ENCODE results near the gene NOC2L. TPM values are rescaled to one million over a fixed set of nuclear protein-coding genes. Genes with fewer than 3 reads are reported as not detected.

The NOC2L gene
- total and polyA plus RNA-seq, 7 experiments from 2014 or later, result 46.6 to 88.3 (median 67.9) TPM

DNA sequence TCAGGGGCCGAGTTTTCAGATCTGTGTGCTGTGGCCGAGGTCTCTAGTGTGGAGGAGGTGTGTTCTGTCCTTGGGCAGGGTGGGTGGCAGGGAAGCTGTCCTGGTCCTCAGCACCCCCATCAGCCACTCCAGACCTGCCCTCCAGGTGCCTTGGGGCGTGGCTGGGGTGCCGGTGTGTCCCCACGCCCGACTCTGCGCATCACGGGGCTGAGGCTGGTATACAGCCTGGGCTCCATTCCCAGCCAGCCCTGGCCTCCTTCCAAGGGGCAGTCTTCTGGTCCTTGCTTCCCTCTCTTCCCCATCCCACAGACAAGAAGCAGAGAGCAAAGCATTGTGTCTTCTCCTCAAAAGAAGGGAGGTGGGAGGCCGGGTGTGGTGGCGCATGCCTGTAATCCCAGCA lies 31.3 kb downstream of the NOC2L start:
- H3K27me3 Mint-ChIP-seq, result peaks cover 15 to 40% (median 18%) of the 10 kb centered on the region in 5 donors

DNA sequence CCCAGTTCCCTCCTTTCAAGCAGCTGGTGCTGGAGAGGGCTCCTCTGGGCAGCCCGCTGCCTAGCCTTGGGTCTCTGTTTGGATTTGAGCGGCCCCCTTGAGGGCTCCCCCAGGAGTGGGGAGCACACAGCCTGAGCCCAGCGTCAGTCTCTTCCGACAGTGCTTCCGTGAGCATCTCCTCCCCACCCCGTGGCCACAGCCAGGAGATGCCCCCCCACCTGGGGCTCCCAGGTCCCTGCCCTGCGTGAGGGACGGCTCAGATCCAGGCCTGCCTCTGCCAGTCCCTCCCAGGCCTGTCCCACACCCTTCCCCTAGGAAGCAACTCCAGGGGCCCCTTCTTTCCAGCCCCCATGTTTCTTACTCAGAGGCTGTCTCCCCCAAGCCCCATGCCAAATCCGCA lies 31.8 kb downstream of the NOC2L start:
- H3K36me3 ChIP-seq (ENCODE audit: control insufficient read depth in 2 of 3, insufficient read depth in 3 of 3, low read length in 3 of 3), result no peaks in the 10 kb centered on the region
- no peaks in the 10 kb centered on the region for H3K36me3 Mint-ChIP-seq
- H3K4me3 ChIP-seq (ENCODE audit: low read length), result no peak overlapping the region
- no peaks in the 10 kb centered on the region for H3K9me3 Mint-ChIP-seq
- DNase-seq, result no peak
- H3K9me3 ChIP-seq (ENCODE audit: control insufficient read depth in 2 of 3, low read length in 3 of 3), result no peaks in the 10 kb centered on the region
- intact Hi-C loops (cut with micrococcal nuclease), result no loop called here
- CTCF ChIA-PET, result no interaction called here
- no peak for ATAC-seq
- POLR2A ChIA-PET, result no interaction called here
- H3K27me3 Mint-ChIP-seq, result peaks cover 15 to 46% (median 21%) of the 10 kb centered on the region in 5 donors
- no peak overlapping the region for H3K27ac Mint-ChIP-seq
- H3K27ac ChIP-seq (ENCODE audit: low read depth, low read length), result no peak overlapping the region
- peaks cover 0 to 10% (median 6%) of the 10 kb centered on the region in 7 donors for H3K4me1 Mint-ChIP-seq
- H3K4me1 ChIP-seq (ENCODE audit: control insufficient read depth in 2 of 2, insufficient read depth in 2 of 2, low read length in 2 of 2), result peaks cover 3 to 11% of the 10 kb centered on the region in 2 donors
- peaks cover 7 to 16% of the 10 kb centered on the region in 2 donors for H3K27me3 ChIP-seq (ENCODE audit: control insufficient read depth in 2 of 2, insufficient read depth in 2 of 2, low read length in 2 of 2)
- H3K4me3 Mint-ChIP-seq, result no peak overlapping the region

More for the DNA sequence above, 31.3 kb downstream of the NOC2L start:
- POLR2A ChIA-PET, result no interaction called here
- intact Hi-C loops (cut with micrococcal nuclease), result no loop called here
- no peak overlapping the region for H3K4me3 ChIP-seq (ENCODE audit: low read length)
- DNase-seq, result no peak
- H3K27ac ChIP-seq (ENCODE audit: low read depth, low read length), result no peak overlapping the region
- Mint-ChIP-seq H3K9me3 (no peaks in the 10 kb centered on the region), H3K27ac (no peak overlapping the region), H3K4me3 (no peak overlapping the region), H3K36me3 (no peaks in the 10 kb centered on the region), H3K4me1 (peaks cover 0 to 10% (median 6%) of the 10 kb centered on the region in 7 donors)
- H3K36me3 ChIP-seq (ENCODE audit: control insufficient read depth in 2 of 3, insufficient read depth in 3 of 3, low read length in 3 of 3), result no peaks in the 10 kb centered on the region
- no peaks in the 10 kb centered on the region for H3K9me3 ChIP-seq (ENCODE audit: control insufficient read depth in 2 of 3, low read length in 3 of 3)
- H3K27me3 ChIP-seq (ENCODE audit: control insufficient read depth in 2 of 2, insufficient read depth in 2 of 2, low read length in 2 of 2), result peaks cover 7 to 16% of the 10 kb centered on the region in 2 donors
- no peak for ATAC-seq
- peaks cover 3 to 9% of the 10 kb centered on the region in 2 donors for H3K4me1 ChIP-seq (ENCODE audit: control insufficient read depth in 2 of 2, insufficient read depth in 2 of 2, low read length in 2 of 2)
- CTCF ChIA-PET, result no interaction called here

DNA sequence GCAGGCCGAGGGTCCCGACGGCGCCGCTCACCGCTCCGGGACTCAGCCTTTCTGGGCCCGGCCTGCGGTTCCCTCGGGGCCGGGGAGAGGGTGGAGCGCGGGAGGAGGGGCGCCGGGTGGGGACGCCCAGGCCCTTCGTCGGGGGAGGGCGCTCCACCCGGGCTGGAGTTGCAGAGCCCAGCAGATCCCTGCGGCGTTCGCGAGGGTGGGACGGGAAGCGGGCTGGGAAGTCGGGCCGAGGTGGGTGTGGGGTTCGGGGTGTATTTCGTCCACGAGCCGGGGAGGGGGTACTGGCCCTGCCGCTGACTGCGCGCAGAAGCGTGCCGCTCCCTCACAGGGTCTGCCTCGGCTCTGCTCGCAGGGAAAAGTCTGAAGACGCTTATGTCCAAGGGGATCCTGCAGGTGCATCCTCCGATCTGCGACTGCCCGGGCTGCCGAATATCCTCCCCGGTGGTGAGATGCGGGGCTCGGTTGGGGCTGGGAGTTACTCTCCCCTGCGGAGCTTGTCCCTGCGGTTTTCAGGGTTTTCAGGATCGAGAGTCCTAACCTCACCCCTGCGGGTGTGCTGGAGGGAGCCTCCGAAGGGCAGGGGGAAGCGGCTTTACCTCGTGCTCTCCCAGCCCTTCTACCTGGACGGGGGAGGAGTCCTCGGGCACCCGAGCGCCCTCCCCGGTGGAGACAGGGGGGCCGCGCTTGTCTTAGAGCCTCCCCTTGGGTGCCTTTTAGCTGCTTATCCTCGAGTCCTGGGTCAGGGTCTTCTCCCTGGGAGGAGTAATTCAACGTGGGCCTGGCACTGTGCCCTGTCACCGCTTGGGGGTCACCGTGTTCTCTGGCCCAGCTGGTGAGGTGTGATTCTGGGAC lies 33.3 kb downstream of the NOC2L start:
- H3K27me3 Mint-ChIP-seq, result peaks cover 17 to 51% (median 31%) of the 10 kb centered on the region in 5 donors
- H3K4me3 ChIP-seq (ENCODE audit: low read length), result no peak overlapping the region
- peaks cover 2 to 15% (median 11%) of the 10 kb centered on the region in 7 donors for H3K4me1 Mint-ChIP-seq
- peak overlapping the region in 9 of 10 donors; percentile 33 to 76 (median 47) for H3K4me3 Mint-ChIP-seq
- peaks cover 7 to 26% of the 10 kb centered on the region in 2 donors for H3K27me3 ChIP-seq (ENCODE audit: control insufficient read depth in 2 of 2, insufficient read depth in 2 of 2, low read length in 2 of 2)
- H3K36me3 Mint-ChIP-seq, result peaks cover 0 to 3% (median 0%) of the 10 kb centered on the region in 5 donors
- no peaks in the 10 kb centered on the region for H3K36me3 ChIP-seq (ENCODE audit: control insufficient read depth in 2 of 3, insufficient read depth in 3 of 3, low read length in 3 of 3)
- ChIA-PET CTCF (no interaction called here), POLR2A (no interaction called here)
- H3K27ac Mint-ChIP-seq, result peak overlapping the region in 1 of 9 donors; percentile 46
- intact Hi-C loops (cut with micrococcal nuclease), result loop anchor here in 1 of 2 donors (1.0 kb wide), 1 partner anchor 34 kb away; the partner anchor contains the start of gene NOC2L
- DNase-seq (no peak), ATAC-seq (no peak)
- H3K27ac ChIP-seq (ENCODE audit: low read depth, low read length), result no peak overlapping the region
- H3K4me1 ChIP-seq (ENCODE audit: control insufficient read depth in 2 of 2, insufficient read depth in 2 of 2, low read length in 2 of 2), result peaks cover 7 to 19% of the 10 kb centered on the region in 2 donors
- H3K9me3 Mint-ChIP-seq, result no peaks in the 10 kb centered on the region
- no peaks in the 10 kb centered on the region for H3K9me3 ChIP-seq (ENCODE audit: control insufficient read depth in 2 of 3, low read length in 3 of 3)

DNA sequence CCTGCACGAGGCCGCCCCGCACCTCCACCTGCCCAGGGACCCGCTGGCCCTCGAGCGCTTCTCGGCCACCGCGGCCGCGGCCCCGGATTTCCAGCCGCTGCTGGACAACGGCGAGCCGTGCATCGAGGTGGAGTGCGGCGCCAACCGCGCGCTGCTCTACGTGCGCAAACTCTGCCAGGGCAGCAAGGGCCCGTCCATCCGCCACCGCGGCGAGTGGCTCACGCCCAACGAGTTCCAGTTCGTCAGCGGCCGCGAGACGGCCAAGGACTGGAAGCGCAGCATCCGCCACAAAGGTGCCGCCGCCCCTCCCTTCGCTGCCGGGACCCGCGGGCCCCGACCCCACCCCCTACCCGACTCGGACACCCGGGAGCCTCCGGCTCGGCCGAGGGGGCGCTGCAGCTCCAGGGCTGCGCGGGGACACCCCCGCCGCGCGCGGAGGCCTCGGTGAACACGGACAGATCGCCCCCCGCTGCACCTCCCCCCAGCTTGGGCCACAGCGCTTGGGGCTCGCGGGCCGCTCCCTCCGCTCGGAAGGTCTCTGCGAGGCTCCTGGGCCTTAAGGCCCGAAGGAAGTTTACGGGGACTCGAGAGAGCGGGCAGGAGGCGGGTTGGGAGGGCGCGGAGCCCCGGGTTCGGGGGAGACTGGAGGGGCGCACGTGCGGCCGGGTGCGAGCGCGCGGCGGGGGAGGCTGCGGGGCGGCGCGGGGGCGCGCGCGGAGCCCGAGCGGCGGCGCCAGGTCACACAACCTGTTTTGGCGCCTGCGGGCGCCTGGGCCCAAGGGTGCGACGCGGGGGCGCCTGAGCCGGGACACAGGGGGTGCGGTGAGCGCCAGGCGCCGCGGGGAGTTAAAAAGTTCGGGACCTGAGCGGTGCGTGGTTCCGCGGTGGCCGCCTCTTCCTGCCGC lies 34.1 kb downstream of the NOC2L start:
- Mint-ChIP-seq H3K27ac (no peak overlapping the region), H3K36me3 (peaks cover 0 to 3% (median 0%) of the 10 kb centered on the region in 5 donors), H3K9me3 (no peaks in the 10 kb centered on the region), H3K27me3 (peaks cover 26 to 59% (median 37%) of the 10 kb centered on the region in 5 donors), H3K4me3 (peak overlapping the region in 8 of 10 donors; percentile 8 to 72 (median 38)), H3K4me1 (peaks cover 6 to 20% (median 15%) of the 10 kb centered on the region in 7 donors)
- DNase-seq (no peak), ATAC-seq (no peak)
- Histone ChIP-seq H3K27ac (ENCODE audit: low read depth, low read length) (no peak overlapping the region), H3K4me1 (ENCODE audit: control insufficient read depth in 2 of 2, insufficient read depth in 2 of 2, low read length in 2 of 2) (peaks cover 7 to 21% of the 10 kb centered on the region in 2 donors), H3K4me3 (ENCODE audit: low read length) (peak overlapping the region; percentile 44), H3K27me3 (ENCODE audit: control insufficient read depth in 2 of 2, insufficient read depth in 2 of 2, low read length in 2 of 2) (peaks cover 7 to 27% of the 10 kb centered on the region in 2 donors), H3K9me3 (ENCODE audit: control insufficient read depth in 2 of 3, low read length in 3 of 3) (no peaks in the 10 kb centered on the region), H3K36me3 (ENCODE audit: control insufficient read depth in 2 of 3, insufficient read depth in 3 of 3, low read length in 3 of 3) (no peaks in the 10 kb centered on the region)
- intact Hi-C loops (cut with micrococcal nuclease), result loop anchor here in 1 of 2 donors (1.0 kb wide), 1 partner anchor 34 kb away; the partner anchor contains the start of gene NOC2L
- CTCF ChIA-PET, result no interaction called here
- POLR2A ChIA-PET, result no interaction called here

DNA sequence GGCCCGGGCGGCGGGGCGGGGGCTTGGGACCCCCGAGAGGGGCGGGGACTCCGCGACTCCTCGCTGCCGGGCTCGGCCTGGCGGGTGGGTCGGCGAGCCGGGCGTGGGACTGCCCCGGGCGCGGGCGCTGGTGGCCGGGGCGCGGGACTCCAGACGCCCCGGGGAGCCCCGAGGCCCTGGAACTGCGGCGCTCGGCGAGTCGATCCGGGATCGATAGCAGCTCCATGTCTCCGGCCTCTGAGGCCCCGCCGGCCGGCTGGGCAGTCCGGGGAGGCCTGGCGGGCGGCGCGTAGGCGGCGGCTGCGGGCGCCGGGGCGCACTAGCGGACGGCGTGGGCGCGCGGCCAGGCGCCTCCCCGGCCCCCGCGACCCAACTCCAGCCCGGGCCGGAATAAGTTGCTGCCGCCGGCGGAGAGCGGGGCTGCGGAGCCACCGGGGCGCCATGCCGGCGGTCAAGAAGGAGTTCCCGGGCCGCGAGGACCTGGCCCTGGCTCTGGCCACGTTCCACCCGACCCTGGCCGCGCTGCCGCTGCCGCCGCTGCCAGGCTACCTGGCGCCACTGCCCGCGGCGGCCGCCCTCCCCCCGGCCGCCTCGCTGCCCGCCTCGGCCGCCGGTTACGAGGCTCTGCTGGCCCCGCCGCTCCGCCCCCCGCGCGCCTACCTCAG lies 34.9 kb downstream of the NOC2L start:
- intact Hi-C loops (cut with micrococcal nuclease), result no loop called here
- H3K27ac ChIP-seq (ENCODE audit: low read depth, low read length), result no peak overlapping the region
- Mint-ChIP-seq H3K36me3 (peaks cover 0 to 3% (median 0%) of the 10 kb centered on the region in 5 donors), H3K4me3 (peak overlapping the region in 4 of 10 donors; percentile 32 to 72 (median 64)), H3K9me3 (no peaks in the 10 kb centered on the region), H3K27ac (no peak overlapping the region), H3K4me1 (peaks cover 6 to 20% (median 15%) of the 10 kb centered on the region in 7 donors), H3K27me3 (peaks cover 30 to 57% (median 37%) of the 10 kb centered on the region in 5 donors)
- no peaks in the 10 kb centered on the region for H3K36me3 ChIP-seq (ENCODE audit: control insufficient read depth in 2 of 3, insufficient read depth in 3 of 3, low read length in 3 of 3)
- peaks cover 7 to 21% of the 10 kb centered on the region in 2 donors for H3K4me1 ChIP-seq (ENCODE audit: control insufficient read depth in 2 of 2, insufficient read depth in 2 of 2, low read length in 2 of 2)
- ChIA-PET CTCF (no interaction called here), POLR2A (no interaction called here)
- peaks cover 7 to 27% of the 10 kb centered on the region in 2 donors for H3K27me3 ChIP-seq (ENCODE audit: control insufficient read depth in 2 of 2, insufficient read depth in 2 of 2, low read length in 2 of 2)
- H3K4me3 ChIP-seq (ENCODE audit: low read length), result no peak overlapping the region
- ATAC-seq (no peak), DNase-seq (no peak)
- no peaks in the 10 kb centered on the region for H3K9me3 ChIP-seq (ENCODE audit: control insufficient read depth in 2 of 3, low read length in 3 of 3)
